ENCODE measurements around the gene DCTN1. TPM values are rescaled to one million over a fixed set of nuclear protein-coding genes. Genes with fewer than 3 reads are reported as not detected.

DCTN1 gene
- total and polyA plus RNA-seq, 2 donors (not counting 3 experiments of a cell fraction or from before 2014, with no cell fraction given): 130 to 170 TPM

DNA sequence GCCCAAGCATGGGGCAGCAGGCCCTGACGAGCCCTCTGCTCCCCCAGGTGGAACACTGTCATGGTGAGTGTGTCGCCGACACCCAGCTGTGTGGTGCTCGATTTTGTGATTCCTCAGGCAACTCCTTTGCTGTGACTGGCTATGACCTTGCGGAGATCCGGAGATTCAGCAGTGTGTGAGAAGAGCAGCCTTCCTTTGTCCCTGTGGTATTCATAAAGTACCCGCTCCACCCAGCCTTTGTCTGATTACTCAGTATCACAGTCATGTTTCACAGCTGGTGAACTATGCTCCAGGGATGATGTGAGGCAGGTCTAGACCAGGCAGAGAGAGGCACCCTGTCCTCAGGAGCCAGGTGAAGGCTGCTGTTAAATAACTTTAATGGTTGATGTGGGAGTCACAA, 45.4 kb upstream of the DCTN1 start:
- no peak for FAIRE-seq
- no peak for DNase-seq (ENCODE audit: low read depth, low spot score)
- dilution Hi-C loops (cut with MboI; ENCODE audit: extremely low pct_ligation_motif_present, low sequenced_read_pairs): no loop called here

DNA sequence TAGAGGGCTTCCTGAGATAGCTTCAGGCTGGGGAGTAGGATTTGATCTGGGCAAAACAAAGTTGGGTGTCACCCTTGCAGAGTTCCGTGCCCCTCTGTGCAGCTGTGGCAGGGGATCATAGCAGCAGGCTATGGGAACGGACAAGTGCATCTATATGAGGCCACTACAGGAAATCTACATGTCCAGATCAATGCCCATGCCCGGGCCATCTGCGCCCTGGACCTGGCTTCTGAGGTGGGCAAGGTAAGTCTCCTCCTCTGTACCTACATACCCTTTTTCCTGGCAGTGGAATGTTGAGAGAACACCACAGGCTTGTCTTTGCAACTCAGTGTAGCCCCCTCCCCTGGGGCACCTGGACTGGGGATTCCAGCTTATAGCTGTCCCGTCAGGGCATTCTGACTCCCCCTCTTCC, 44.9 kb upstream of the DCTN1 start:
- FAIRE-seq (no peak), DNase-seq (ENCODE audit: low read depth, low spot score) (no peak)
- intact Hi-C loops (cut with micrococcal nuclease): no loop called here
- no peaks in the 10 kb centered on the region for H4K20me1 ChIP-seq (replicated peaks; ENCODE audit: control insufficient read depth, extremely low read depth, insufficient read depth, low read length)
- peaks cover 4 to 29% of the 10 kb centered on the region in 2 experiments for H3K36me3 ChIP-seq (ENCODE audit: control insufficient read depth in 2 of 2, extremely low read depth in 1 of 2, insufficient read depth in 2 of 2, low read length in 2 of 2)
- no TSS peak for BruUV-seq (replicated peaks)
- TF ChIP-seq POLR2AphosphoS5 (IDR thresholded peaks at IDR 0.05; ENCODE audit: insufficient read depth, low read depth, low read length) (no peak), MYC (IDR thresholded peaks at IDR 0.05; ENCODE audit: low read depth, low read length) (no peak), JUN (IDR thresholded peaks at IDR 0.05; ENCODE audit: borderline replicate concordance, insufficient read depth, insufficient read length, low read depth) (no peak), MAX (IDR thresholded peaks at IDR 0.05; ENCODE audit: insufficient read depth, insufficient read length) (no peak), EZH2 (IDR thresholded peaks at IDR 0.05; ENCODE audit: borderline replicate concordance, low read depth, low read length, severe bottlenecking) (no peak), FOS (IDR thresholded peaks at IDR 0.05; ENCODE audit: borderline replicate concordance, insufficient read depth, low read length) (no peak), GATA2 (IDR thresholded peaks at IDR 0.05; ENCODE audit: insufficient read depth, insufficient read length, low read depth, low read length) (no peak), POLR2A (IDR thresholded peaks at IDR 0.05; ENCODE audit: low read depth, low read length) (no peak), CTCF (IDR thresholded peaks at IDR 0.05; ENCODE audit: extremely low read depth in 1 of 2, insufficient read depth in 1 of 2, low read depth in 1 of 2, low read length in 2 of 2) (no peak)
- H3K9me1 ChIP-seq (replicated peaks; ENCODE audit: control insufficient read depth, extremely low read depth, insufficient read depth, low read length): no peaks in the 10 kb centered on the region
- no peak overlapping the region for H3K4me3 ChIP-seq (replicated peaks in 1 of 3; ENCODE audit: insufficient read depth in 1 of 3, low read depth in 1 of 3, low read length in 3 of 3)
- H3K27ac ChIP-seq (ENCODE audit: insufficient read depth, low read depth, low read length): no peak overlapping the region
- H3K79me2 ChIP-seq (ENCODE audit: control insufficient read depth, insufficient read depth, low read length): no peaks in the 10 kb centered on the region
- no peak overlapping the region for H2AFZ ChIP-seq (ENCODE audit: low read depth, low read length)
- H3K9ac ChIP-seq (replicated peaks; ENCODE audit: extremely low read depth, insufficient read depth, low read length): no peak overlapping the region
- ChIA-PET CTCF (no interaction called here), POLR2A (no interaction called here)
- H3K9me3 ChIP-seq (replicated peaks; ENCODE audit: control insufficient read depth, insufficient read depth, low read length): no peaks in the 10 kb centered on the region
- peaks cover 9% of the 10 kb centered on the region for H3K4me1 ChIP-seq (ENCODE audit: control insufficient read depth, extremely low read depth, insufficient read depth, low read length)
- dilution Hi-C loops (cut with MboI; ENCODE audit: extremely low pct_ligation_motif_present, low sequenced_read_pairs): no loop called here
- H3K27me3 ChIP-seq (ENCODE audit: control insufficient read depth in 2 of 2, insufficient read depth in 2 of 2, low read length in 2 of 2): peaks cover 5 to 7% of the 10 kb centered on the region in 2 experiments
- no peak overlapping the region for H3K4me2 ChIP-seq (ENCODE audit: insufficient read depth, low read length)

More for the DNA sequence above, 45.4 kb upstream of the DCTN1 start:
- Histone ChIP-seq H4K20me1 (replicated peaks; ENCODE audit: control insufficient read depth, extremely low read depth, insufficient read depth, low read length) (no peaks in the 10 kb centered on the region), H3K9ac (replicated peaks; ENCODE audit: extremely low read depth, insufficient read depth, low read length) (no peak overlapping the region), H3K9me1 (replicated peaks; ENCODE audit: control insufficient read depth, extremely low read depth, insufficient read depth, low read length) (no peaks in the 10 kb centered on the region), H3K9me3 (replicated peaks; ENCODE audit: control insufficient read depth, insufficient read depth, low read length) (no peaks in the 10 kb centered on the region), H3K27ac (ENCODE audit: insufficient read depth, low read depth, low read length) (no peak overlapping the region), H3K79me2 (ENCODE audit: control insufficient read depth, insufficient read depth, low read length) (no peaks in the 10 kb centered on the region), H2AFZ (ENCODE audit: low read depth, low read length) (no peak overlapping the region), H3K4me2 (ENCODE audit: insufficient read depth, low read length) (no peak overlapping the region), H3K4me1 (ENCODE audit: control insufficient read depth, extremely low read depth, insufficient read depth, low read length) (peaks cover 9% of the 10 kb centered on the region), H3K4me3 (replicated peaks in 1 of 3; ENCODE audit: insufficient read depth in 1 of 3, low read depth in 1 of 3, low read length in 3 of 3) (no peak overlapping the region), H3K36me3 (ENCODE audit: control insufficient read depth in 2 of 2, extremely low read depth in 1 of 2, insufficient read depth in 2 of 2, low read length in 2 of 2) (peaks cover 4 to 31% of the 10 kb centered on the region in 2 experiments), H3K27me3 (ENCODE audit: control insufficient read depth in 2 of 2, insufficient read depth in 2 of 2, low read length in 2 of 2) (peaks cover under 1 to 3% of the 10 kb centered on the region in 2 experiments)
- POLR2A ChIA-PET: no interaction called here
- CTCF ChIA-PET: no interaction called here
- TF ChIP-seq EZH2 (IDR thresholded peaks at IDR 0.05; ENCODE audit: borderline replicate concordance, low read depth, low read length, severe bottlenecking) (no peak), MYC (IDR thresholded peaks at IDR 0.05; ENCODE audit: low read depth, low read length) (no peak), GATA2 (IDR thresholded peaks at IDR 0.05; ENCODE audit: insufficient read depth, insufficient read length, low read depth, low read length) (no peak), POLR2AphosphoS5 (IDR thresholded peaks at IDR 0.05; ENCODE audit: insufficient read depth, low read depth, low read length) (no peak), JUN (IDR thresholded peaks at IDR 0.05; ENCODE audit: borderline replicate concordance, insufficient read depth, insufficient read length, low read depth) (no peak)
- no TSS peak for BruUV-seq (replicated peaks)
- intact Hi-C loops (cut with micrococcal nuclease): no loop called here
